Nephron progenitor cell (in vitro differentiated cells): ENCODE data around the gene GRIK2.

Experiments used
- DNase-seq: peaks from one replicate; pipeline ENCODE4 v3.0.0; 2021
- H3K27ac Mint-ChIP-seq: 2 replicates; pipeline ENCODE4 v1.8.0; 2021; ENCODE audit warnings: mild to moderate bottlenecking, moderate library complexity, mixed read lengths
- H3K27me3 Mint-ChIP-seq: 2 replicates; pipeline ENCODE4 v1.8.0; 2021; ENCODE audit warnings: mild to moderate bottlenecking, low read depth, mixed read lengths; ENCODE audit not compliant: poor library complexity
- H3K36me3 Mint-ChIP-seq: 2 replicates; pipeline ENCODE4 v1.8.0; 2021; ENCODE audit warnings: low read depth, mixed read lengths
- H3K4me1 Mint-ChIP-seq: 2 replicates; pipeline ENCODE4 v1.8.0; 2021; ENCODE audit warnings: mixed read lengths
- H3K4me3 Mint-ChIP-seq: 2 replicates; pipeline ENCODE4 v1.8.0; 2021; ENCODE audit warnings: mild to moderate bottlenecking, moderate library complexity, mixed read lengths
- H3K9me3 Mint-ChIP-seq: 2 replicates; pipeline ENCODE4 v1.8.0; 2021; ENCODE audit warnings: mild to moderate bottlenecking, moderate library complexity, mixed read lengths
- TF ChIP-seq, protein P1 (sequence below): fragments of 200-600 bp; sonication (generic); IDR thresholded peaks from 2 replicates; pipeline ENCODE4 v1.5.0; 2021; ENCODE audit warnings: antibody characterized with exemption

GRIK2 gene

DNA sequence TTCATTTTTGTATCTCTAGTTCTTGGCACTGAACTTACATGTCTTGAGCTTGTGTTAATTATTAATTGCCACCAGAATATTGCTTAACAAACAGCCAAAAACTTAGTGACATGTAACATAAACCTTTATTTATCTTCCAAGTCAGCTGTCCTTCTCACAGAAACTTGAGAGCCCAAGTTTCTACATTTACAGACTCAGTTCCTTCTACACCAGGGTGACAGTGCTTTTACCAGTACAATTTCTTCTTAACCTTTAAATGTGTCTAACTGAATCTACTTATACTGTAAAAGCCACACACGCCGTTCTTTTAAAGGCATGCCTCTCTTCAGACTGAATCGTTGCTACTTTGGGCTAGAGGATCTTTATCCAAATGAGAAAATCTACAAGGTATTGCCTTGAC, 539.2 kb downstream of the GRIK2 start:
- no peak overlapping the region for H3K27ac Mint-ChIP-seq
- H3K4me3 Mint-ChIP-seq, result no peak overlapping the region
- H3K9me3 Mint-ChIP-seq, result no peaks in the 10 kb centered on the region
- no peak for DNase-seq
- TF ChIP-seq, protein P1, sequence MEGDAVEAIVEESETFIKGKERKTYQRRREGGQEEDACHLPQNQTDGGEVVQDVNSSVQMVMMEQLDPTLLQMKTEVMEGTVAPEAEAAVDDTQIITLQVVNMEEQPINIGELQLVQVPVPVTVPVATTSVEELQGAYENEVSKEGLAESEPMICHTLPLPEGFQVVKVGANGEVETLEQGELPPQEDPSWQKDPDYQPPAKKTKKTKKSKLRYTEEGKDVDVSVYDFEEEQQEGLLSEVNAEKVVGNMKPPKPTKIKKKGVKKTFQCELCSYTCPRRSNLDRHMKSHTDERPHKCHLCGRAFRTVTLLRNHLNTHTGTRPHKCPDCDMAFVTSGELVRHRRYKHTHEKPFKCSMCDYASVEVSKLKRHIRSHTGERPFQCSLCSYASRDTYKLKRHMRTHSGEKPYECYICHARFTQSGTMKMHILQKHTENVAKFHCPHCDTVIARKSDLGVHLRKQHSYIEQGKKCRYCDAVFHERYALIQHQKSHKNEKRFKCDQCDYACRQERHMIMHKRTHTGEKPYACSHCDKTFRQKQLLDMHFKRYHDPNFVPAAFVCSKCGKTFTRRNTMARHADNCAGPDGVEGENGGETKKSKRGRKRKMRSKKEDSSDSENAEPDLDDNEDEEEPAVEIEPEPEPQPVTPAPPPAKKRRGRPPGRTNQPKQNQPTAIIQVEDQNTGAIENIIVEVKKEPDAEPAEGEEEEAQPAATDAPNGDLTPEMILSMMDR, result no peak
- H3K27me3 Mint-ChIP-seq, result no peaks in the 10 kb centered on the region
- peaks cover 18% of the 10 kb centered on the region for H3K4me1 Mint-ChIP-seq
- no peaks in the 10 kb centered on the region for H3K36me3 Mint-ChIP-seq

DNA sequence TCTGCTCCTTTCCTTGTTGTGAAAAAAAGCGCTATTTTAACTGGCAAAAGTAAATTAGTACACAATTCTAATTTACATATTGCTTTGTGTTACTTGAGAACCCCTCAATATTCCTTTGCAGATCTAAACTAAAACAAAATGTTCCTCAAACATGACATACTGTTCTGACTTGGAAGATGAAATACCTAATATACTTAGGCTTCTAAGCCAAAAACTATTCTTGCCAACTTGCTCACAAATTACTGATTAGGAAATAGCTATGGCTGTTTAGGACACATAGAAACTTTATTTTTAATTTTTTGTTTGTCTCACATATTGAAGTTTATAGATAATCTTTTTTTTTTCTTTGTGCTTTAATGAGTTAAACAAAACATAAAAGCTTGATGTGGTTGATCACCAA, 542.2 kb downstream of the GRIK2 start:
- Mint-ChIP-seq H3K36me3 (no peaks in the 10 kb centered on the region), H3K4me3 (no peak overlapping the region), H3K27me3 (no peaks in the 10 kb centered on the region), H3K4me1 (peaks cover 18% of the 10 kb centered on the region), H3K9me3 (no peaks in the 10 kb centered on the region), H3K27ac (no peak overlapping the region)
- TF ChIP-seq, protein P1, result no peak
- DNase-seq, result no peak

DNA sequence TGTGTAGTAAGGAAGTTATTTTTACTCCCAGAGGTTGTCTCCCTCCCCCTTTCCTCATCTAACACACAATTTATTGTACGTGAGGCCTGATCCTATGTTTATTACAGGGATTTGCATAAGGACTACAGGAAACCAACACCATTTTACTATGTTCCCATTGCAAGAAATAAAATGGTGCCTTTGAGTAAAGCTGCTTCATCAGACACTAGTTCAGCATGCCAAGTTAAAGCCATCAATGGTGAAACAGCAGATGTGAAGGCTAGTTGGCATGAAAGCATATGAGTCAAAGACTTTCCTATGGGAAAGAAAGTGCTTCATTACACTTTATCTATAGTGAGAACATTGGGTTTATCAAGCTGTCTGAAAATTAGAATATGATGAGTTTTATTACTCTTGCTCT, 543.0 kb downstream of the GRIK2 start:
- Mint-ChIP-seq H3K4me3 (no peak overlapping the region), H3K27ac (no peak overlapping the region), H3K4me1 (peaks cover 18% of the 10 kb centered on the region), H3K27me3 (no peaks in the 10 kb centered on the region), H3K9me3 (no peaks in the 10 kb centered on the region), H3K36me3 (no peaks in the 10 kb centered on the region)
- no peak for DNase-seq
- TF ChIP-seq, protein P1, result no peak

DNA sequence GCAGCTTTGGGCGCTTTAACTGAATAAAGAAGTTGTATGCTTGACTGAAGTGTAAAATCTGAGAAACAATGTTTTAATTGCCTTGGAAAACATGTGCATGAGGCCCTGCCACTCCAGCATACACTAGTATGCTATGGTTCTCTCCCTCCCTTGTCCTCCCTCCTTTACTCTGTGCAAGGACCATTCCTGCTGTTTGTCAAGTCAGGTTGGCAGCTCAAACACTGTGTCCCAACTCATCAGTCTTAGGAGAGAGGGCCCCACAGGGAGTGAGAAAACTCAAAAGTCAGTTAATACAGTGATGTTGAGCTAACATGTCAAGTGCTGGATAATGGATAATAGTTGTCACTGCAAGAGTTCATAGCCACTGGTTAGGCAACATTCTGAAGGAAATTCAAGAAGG, 543.6 kb downstream of the GRIK2 start:
- H3K27me3 Mint-ChIP-seq, result no peaks in the 10 kb centered on the region
- no peak overlapping the region for H3K4me3 Mint-ChIP-seq
- H3K27ac Mint-ChIP-seq, result peak overlapping the region; percentile 61
- no peak for DNase-seq
- peaks cover 18% of the 10 kb centered on the region for H3K4me1 Mint-ChIP-seq
- H3K36me3 Mint-ChIP-seq, result no peaks in the 10 kb centered on the region
- TF ChIP-seq, protein P1, result no peak
- H3K9me3 Mint-ChIP-seq, result peaks cover 1% of the 10 kb centered on the region

DNA sequence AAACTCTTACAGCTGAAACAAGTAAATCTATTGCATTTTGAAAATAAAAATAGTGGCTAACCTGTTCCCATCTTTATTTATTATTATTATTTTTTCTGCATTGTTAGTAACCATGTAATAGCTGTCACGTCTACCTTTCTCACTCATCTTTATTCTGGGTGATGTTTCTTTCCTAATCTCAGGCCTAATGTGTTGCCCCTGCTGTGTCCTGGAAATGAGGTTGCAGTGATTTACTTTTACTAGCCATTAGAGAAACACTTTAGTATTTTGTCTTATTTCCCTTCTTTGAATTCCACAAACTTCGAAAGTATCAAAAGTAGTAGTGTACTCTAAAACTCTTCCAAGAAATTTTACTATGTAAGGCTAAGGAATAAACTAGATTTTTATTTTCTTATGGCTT, 546.9 kb downstream of the GRIK2 start:
- Mint-ChIP-seq H3K4me1 (peaks cover 10% of the 10 kb centered on the region), H3K9me3 (peaks cover 14% of the 10 kb centered on the region), H3K27ac (peak overlapping the region; percentile 36), H3K27me3 (no peaks in the 10 kb centered on the region), H3K36me3 (no peaks in the 10 kb centered on the region), H3K4me3 (no peak overlapping the region)
- TF ChIP-seq, protein P1, result no peak
- DNase-seq, result no peak

DNA sequence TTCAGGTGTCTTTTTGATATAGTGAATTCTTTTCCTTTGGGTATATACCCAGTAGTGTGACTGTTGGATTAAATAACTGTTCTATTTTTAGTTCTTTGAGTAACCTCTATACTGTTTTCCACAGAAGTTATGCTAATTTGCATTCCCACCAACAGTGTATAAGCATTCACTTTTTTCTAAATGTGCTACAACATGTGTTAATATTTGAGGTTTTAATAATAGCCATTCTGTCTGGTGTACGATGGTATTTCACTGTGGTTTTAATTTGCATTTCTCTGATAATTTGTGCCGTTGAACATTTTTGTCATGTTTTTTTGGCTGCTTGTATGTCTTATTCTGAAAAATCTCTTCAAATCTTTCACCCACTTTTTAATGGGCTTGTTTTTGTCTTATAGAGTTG, 563.5 kb downstream of the GRIK2 start:
- no peaks in the 10 kb centered on the region for H3K27me3 Mint-ChIP-seq
- no peaks in the 10 kb centered on the region for H3K4me1 Mint-ChIP-seq
- no peak for DNase-seq
- no peaks in the 10 kb centered on the region for H3K9me3 Mint-ChIP-seq
- no peaks in the 10 kb centered on the region for H3K36me3 Mint-ChIP-seq
- H3K27ac Mint-ChIP-seq, result no peak overlapping the region
- TF ChIP-seq, protein P1, result no peak
- H3K4me3 Mint-ChIP-seq, result no peak overlapping the region
